Measurements from ENCODE around the gene ANKHD1. TPM values are rescaled to one million over a fixed set of nuclear protein-coding genes. Genes with fewer than 3 reads are reported as not detected.

Gene ANKHD1
- polyA plus RNA-seq, 3 donors: 29.0 to 110 (median 43.6) TPM

- Histone ChIP-seq H3K27me3 (ENCODE audit: control insufficient read depth in 2 of 2, insufficient read depth in 2 of 2, low read length in 2 of 2) (no peaks in the 10 kb centered on the region), H3K27ac (ENCODE audit: low read depth in 1 of 2, low read length in 2 of 2) (peak within 1 kb of the TSS; percentile 91 to 98), H3K4me1 (ENCODE audit: control insufficient read depth in 1 of 2, insufficient read depth in 2 of 2, low read length in 2 of 2) (peaks cover 35 to 49% of the 10 kb centered on the region in 2 donors), H3K36me3 (replicated peaks in 1 of 2; ENCODE audit: control insufficient read depth in 1 of 2, insufficient read depth in 2 of 2, low read length in 2 of 2) (peaks cover 31 to 57% of the 10 kb centered on the region in 2 donors), H2AFZ (ENCODE audit: insufficient read depth, low read depth, low read length, poor library complexity, severe bottlenecking) (peak within 1 kb of the TSS; percentile 9), H3K79me2 (ENCODE audit: insufficient read depth, low read length) (peaks cover 46% of the 10 kb centered on the region), H3K9me3 (replicated peaks in 1 of 2; ENCODE audit: control insufficient read depth in 1 of 2, insufficient read depth in 1 of 2, low read length in 2 of 2) (no peaks in the 10 kb centered on the region), H4K20me1 (ENCODE audit: insufficient read depth, low read length) (peaks cover 37% of the 10 kb centered on the region), H3K4me3 (replicated peaks in 1 of 3; ENCODE audit: low read depth in 2 of 3, low read length in 3 of 3) (peak within 1 kb of the TSS; percentile 36 to 76 (median 69)), H3K9ac (ENCODE audit: insufficient read depth, low read length, poor library complexity, severe bottlenecking) (peak within 1 kb of the TSS; percentile 76), H3K4me2 (replicated peaks; ENCODE audit: extremely low read depth, low read length, poor library complexity, severe bottlenecking) (peak within 1 kb of the TSS; percentile 85)
- Mint-ChIP-seq H3K4me1 (peaks cover 44% of the 10 kb centered on the region), H3K27me3 (ENCODE audit: low read depth in 3 of 3) (no peaks in the 10 kb centered on the region), H3K36me3 (peaks cover 52 to 69% of the 10 kb centered on the region in 2 donors), H3K9me3 (no peaks in the 10 kb centered on the region), H3K4me3 (peak within 1 kb of the TSS; percentile 86 to 94), H3K27ac (peak within 1 kb of the TSS; percentile 95 to 99 (median 98))
- peak; percentile 96 to 97 (median 96) for DNase-seq
- TF ChIP-seq, protein P1, sequence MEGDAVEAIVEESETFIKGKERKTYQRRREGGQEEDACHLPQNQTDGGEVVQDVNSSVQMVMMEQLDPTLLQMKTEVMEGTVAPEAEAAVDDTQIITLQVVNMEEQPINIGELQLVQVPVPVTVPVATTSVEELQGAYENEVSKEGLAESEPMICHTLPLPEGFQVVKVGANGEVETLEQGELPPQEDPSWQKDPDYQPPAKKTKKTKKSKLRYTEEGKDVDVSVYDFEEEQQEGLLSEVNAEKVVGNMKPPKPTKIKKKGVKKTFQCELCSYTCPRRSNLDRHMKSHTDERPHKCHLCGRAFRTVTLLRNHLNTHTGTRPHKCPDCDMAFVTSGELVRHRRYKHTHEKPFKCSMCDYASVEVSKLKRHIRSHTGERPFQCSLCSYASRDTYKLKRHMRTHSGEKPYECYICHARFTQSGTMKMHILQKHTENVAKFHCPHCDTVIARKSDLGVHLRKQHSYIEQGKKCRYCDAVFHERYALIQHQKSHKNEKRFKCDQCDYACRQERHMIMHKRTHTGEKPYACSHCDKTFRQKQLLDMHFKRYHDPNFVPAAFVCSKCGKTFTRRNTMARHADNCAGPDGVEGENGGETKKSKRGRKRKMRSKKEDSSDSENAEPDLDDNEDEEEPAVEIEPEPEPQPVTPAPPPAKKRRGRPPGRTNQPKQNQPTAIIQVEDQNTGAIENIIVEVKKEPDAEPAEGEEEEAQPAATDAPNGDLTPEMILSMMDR (IDR thresholded peaks at IDR 0.05): peak; percentile 79
- 0% methylated on average over 49 of the region's 52 CpGs for WGBS (ENCODE audit: insufficient coverage)
- intact Hi-C loops (cut with micrococcal nuclease): loop anchor here in 1 of 2 donors (5.0 to 10.0 kb wide), 2 partner anchors 90 to 143 kb away; partner anchors contain the start of genes ANKHD1 and TMCO6
Measured at GRCh38 chr5:140547508-140548299, 146.1 kb downstream of the ANKHD1 start, which contains the start of gene EIF4EBP3. Gene EIF4EBP3 (plus strand): TSS chr5:140547662. CDS start chr5:140547738, 76 bp downstream.

GRCh38 chr5:140548300-140548688, 146.7 kb downstream of the ANKHD1 start:
- Mint-ChIP-seq H3K27ac (peak overlapping the region; percentile 95 to 99 (median 98)), H3K27me3 (ENCODE audit: low read depth in 3 of 3) (no peaks in the 10 kb centered on the region), H3K4me3 (peak overlapping the region; percentile 86 to 94), H3K36me3 (peaks cover 54 to 69% of the 10 kb centered on the region in 2 donors), H3K4me1 (peaks cover 50% of the 10 kb centered on the region), H3K9me3 (no peaks in the 10 kb centered on the region)
- peaks cover 52% of the 10 kb centered on the region for H3K79me2 ChIP-seq (ENCODE audit: insufficient read depth, low read length)
- peak overlapping the region; percentile 91 to 98 for H3K27ac ChIP-seq (ENCODE audit: low read depth in 1 of 2, low read length in 2 of 2)
- no peaks in the 10 kb centered on the region for H3K9me3 ChIP-seq (replicated peaks in 1 of 2; ENCODE audit: control insufficient read depth in 1 of 2, insufficient read depth in 1 of 2, low read length in 2 of 2)
- H3K4me2 ChIP-seq (replicated peaks; ENCODE audit: extremely low read depth, low read length, poor library complexity, severe bottlenecking): peak overlapping the region; percentile 85
- peaks cover 27 to 51% of the 10 kb centered on the region in 2 donors for H3K36me3 ChIP-seq (replicated peaks in 1 of 2; ENCODE audit: control insufficient read depth in 1 of 2, insufficient read depth in 2 of 2, low read length in 2 of 2)
- DNase-seq: no peak
- H3K4me1 ChIP-seq (ENCODE audit: control insufficient read depth in 1 of 2, insufficient read depth in 2 of 2, low read length in 2 of 2): peaks cover 39 to 55% of the 10 kb centered on the region in 2 donors
- TF ChIP-seq, protein P1 (IDR thresholded peaks at IDR 0.05): no peak
- H4K20me1 ChIP-seq (ENCODE audit: insufficient read depth, low read length): peaks cover 43% of the 10 kb centered on the region
- intact Hi-C loops (cut with micrococcal nuclease): loop anchor here in 1 of 2 donors (5.0 to 10.0 kb wide), 2 partner anchors 89 to 143 kb away; partner anchors contain the start of genes ANKHD1 and TMCO6
- H3K9ac ChIP-seq (ENCODE audit: insufficient read depth, low read length, poor library complexity, severe bottlenecking): peak overlapping the region; percentile 76
- 0% methylated on average over 3 of the region's 5 CpGs for WGBS (ENCODE audit: insufficient coverage)
- H3K27me3 ChIP-seq (ENCODE audit: control insufficient read depth in 2 of 2, insufficient read depth in 2 of 2, low read length in 2 of 2): no peaks in the 10 kb centered on the region
- H3K4me3 ChIP-seq (replicated peaks in 1 of 3; ENCODE audit: low read depth in 2 of 3, low read length in 3 of 3): peak overlapping the region; percentile 36 to 76 (median 69)
- peak overlapping the region; percentile 9 for H2AFZ ChIP-seq (ENCODE audit: insufficient read depth, low read depth, low read length, poor library complexity, severe bottlenecking)

Data from CD14-positive monocyte (primary cell).